Pulmonary artery endothelial cell (primary cell): ENCODE measurements around the gene FAM107B. TPM values are rescaled to one million over a fixed set of nuclear protein-coding genes. Genes with fewer than 3 reads are reported as not detected.
"Not testable (repeated sequence)": the region's sequence is repeated elsewhere in the genome, so short reads cannot be mapped to it uniquely, and the experiment has no call there.

Experiments used
- DNase-seq: peaks from one replicate; pipeline ENCODE4 v3.0.0-alpha.2; 2011; ENCODE audit warnings: low read depth, low spot score
- total RNA-seq: library from RNA; depleted of rRNA; stranded (reverse); fragments of >200 nt; gene quantifications from 2 replicates; pipeline ENCODE4 v1.2.3, GENCODE V29; 2014

Gene FAM107B
- total RNA-seq, 1 donor from 2014 or later, result 174 TPM

- no peak for DNase-seq
Measured at GRCh38 chr10:14603534-14604102, 171.1 kb downstream of the FAM107B start.

GRCh38 chr10:14602807-14603533 lies 171.7 kb downstream of the FAM107B start:
- DNase-seq, result no peak

- peak; percentile 37 for DNase-seq
Measured at GRCh38 chr10:14601872-14602725, 172.6 kb downstream of the FAM107B start.

GRCh38 chr10:14601326-14601725 lies 173.4 kb downstream of the FAM107B start:
- no peak for DNase-seq

GRCh38 chr10:14600065-14600464 lies 174.6 kb downstream of the FAM107B start:
- no peak for DNase-seq

- no peak for DNase-seq
Measured at GRCh38 chr10:14598809-14599764, 175.6 kb downstream of the FAM107B start.

- no peak for DNase-seq
Measured at GRCh38 chr10:14595526-14596182, 179.0 kb downstream of the FAM107B start.

GRCh38 chr10:14594878-14595525 lies 179.7 kb downstream of the FAM107B start:
- DNase-seq, result no peak

GRCh38 chr10:14593806-14594205 lies 180.9 kb downstream of the FAM107B start:
- DNase-seq, result no peak

- no peak for DNase-seq
Measured at GRCh38 chr10:14592566-14592965, 182.1 kb downstream of the FAM107B start.

GRCh38 chr10:14592026-14592425 lies 182.7 kb downstream of the FAM107B start:
- DNase-seq, result no peak

GRCh38 chr10:14588938-14589294 lies 185.8 kb downstream of the FAM107B start:
- not testable (repeated sequence) for DNase-seq

- peak; percentile 93 for DNase-seq
Measured at GRCh38 chr10:14588084-14588937, 186.4 kb downstream of the FAM107B start.

GRCh38 chr10:14587540-14588083 lies 187.1 kb downstream of the FAM107B start:
- DNase-seq, result no peak

- DNase-seq, result no peak
Measured at GRCh38 chr10:14586901-14587300, 187.8 kb downstream of the FAM107B start.

GRCh38 chr10:14585287-14586193 lies 189.2 kb downstream of the FAM107B start:
- no peak for DNase-seq

GRCh38 chr10:14584661-14585060 lies 190.0 kb downstream of the FAM107B start:
- no peak for DNase-seq

- no peak for DNase-seq
Measured at GRCh38 chr10:14583967-14584366, 190.7 kb downstream of the FAM107B start.
